HEK293 (cell line): ENCODE data around the gene OGFOD1.

Source experiments
- CTCF ChIA-PET: fragments of 350-600 bp; formaldehyde crosslinking; extraction: SDS; loops from one replicate; lab custom pipeline; 2021; ENCODE audit warnings: antibody characterized with exemption; lab: Yijun Ruan, JAX
- POLR2A ChIA-PET: fragments of 300-600 bp; formaldehyde crosslinking; extraction: SDS; loops from one replicate; lab custom pipeline; 2020; ENCODE audit warnings: antibody characterized with exemption, inconsistent platforms; lab: Yijun Ruan, JAX
- H3K27ac ChIP-seq: fragments of 200-500 bp; sonication (Bioruptor generic); 2 replicates; pipeline ENCODE4 v1.5.1; 2014; ENCODE audit warnings: low read depth, low read length, control low read depth, inconsistent platforms; ENCODE audit errors: extremely low read depth
- H3K36me3 ChIP-seq, 2 experiments: fragments of 200-500 bp in 1 of 2; sonication (Bioruptor generic) in 1 of 2; 1 replicate in 1 of 2; 2 replicates in 1 of 2; pipeline ENCODE4 v1.5.1; 2014 to 2017; ENCODE audit warnings: inconsistent platforms in 2 of 2, low read length in 2 of 2; ENCODE audit not compliant: control insufficient read depth in 2 of 2, insufficient read depth in 1 of 2
- H3K4me1 ChIP-seq: fragments of 200-500 bp; sonication (Bioruptor generic); 2 replicates; pipeline ENCODE4 v1.5.1; 2014; ENCODE audit warnings: mild to moderate bottlenecking, low read length, inconsistent platforms; ENCODE audit not compliant: control insufficient read depth, insufficient read depth
- H3K4me3 ChIP-seq: 2 replicates; pipeline ENCODE4 v1.5.1; 2011; ENCODE audit warnings: low read depth, mild to moderate bottlenecking, control low read depth, low read length, moderate library complexity
- H3K9me3 ChIP-seq: fragments of 200-500 bp; sonication (Bioruptor generic); 2 replicates; pipeline ENCODE4 v1.5.1; 2014; ENCODE audit warnings: low read depth, low read length, inconsistent platforms; ENCODE audit not compliant: control insufficient read depth, insufficient read depth
- KLF8 ChIP-seq: fragments of 450-650 bp; formaldehyde crosslinking; IDR thresholded peaks from 2 replicates; pipeline ENCODE4 v1.5.1; 2016; ENCODE audit warnings: missing biosample characterization, missing genetic modification characterization
- KLF9 ChIP-seq: fragments of 450-650 bp; formaldehyde crosslinking; IDR thresholded peaks from 2 replicates; pipeline ENCODE4 v1.5.1; 2016; ENCODE audit warnings: missing biosample characterization, missing genetic modification characterization, low read depth
- MEIS1 ChIP-seq: sonication (generic); formaldehyde crosslinking; IDR thresholded peaks from 2 replicates; pipeline ENCODE4 v1.8.1; 2022; ENCODE audit warnings: missing genetic modification reagents, mild to moderate bottlenecking, borderline replicate concordance
- TRIM28 ChIP-seq: IDR thresholded peaks from 2 replicates; pipeline ENCODE4 v1.6.1; 2011; ENCODE audit warnings: low read length, control low read depth, borderline replicate concordance
- ZBTB20 ChIP-seq: fragments of 450-650 bp; formaldehyde crosslinking; IDR thresholded peaks from 2 replicates; pipeline ENCODE4 v1.5.1; 2016; ENCODE audit warnings: missing biosample characterization, missing genetic modification characterization
- ZNF157 ChIP-seq: fragments of 450-650 bp; formaldehyde crosslinking; IDR thresholded peaks from 2 replicates; pipeline ENCODE4 v1.5.1; 2016; ENCODE audit warnings: missing biosample characterization, missing genetic modification characterization
- ZNF16 ChIP-seq: fragments of 450-650 bp; formaldehyde crosslinking; IDR thresholded peaks from 2 replicates; pipeline ENCODE4 v1.5.1; 2016; ENCODE audit warnings: low read depth, missing biosample characterization, missing genetic modification characterization
- ZNF248 ChIP-seq: fragments of 450-650 bp; formaldehyde crosslinking; IDR thresholded peaks from 2 replicates; pipeline ENCODE4 v1.5.1; 2017; ENCODE audit warnings: missing biosample characterization, missing genetic modification characterization
- ZNF311 ChIP-seq: fragments of 450-650 bp; formaldehyde crosslinking; IDR thresholded peaks from 2 replicates; pipeline ENCODE4 v1.5.1; 2017; ENCODE audit warnings: missing biosample characterization, missing genetic modification characterization, borderline replicate concordance
- ZNF341 ChIP-seq: fragments of 450-650 bp; formaldehyde crosslinking; IDR thresholded peaks from 2 replicates; pipeline ENCODE4; 2016; ENCODE audit warnings: low read depth, missing biosample characterization, missing genetic modification characterization
- ZNF510 ChIP-seq: fragments of 450-650 bp; formaldehyde crosslinking; IDR thresholded peaks from 2 replicates; pipeline ENCODE4 v1.5.1; 2018; ENCODE audit warnings: mild to moderate bottlenecking, missing genetic modification characterization, missing biosample characterization; ENCODE audit not compliant: insufficient replicate concordance
- ZNF549 ChIP-seq: fragments of 450-650 bp; IDR thresholded peaks from 2 replicates; pipeline ENCODE4 v1.5.1; 2018; ENCODE audit warnings: missing biosample characterization, missing genetic modification characterization, mild to moderate bottlenecking, inconsistent platforms, moderate library complexity
- ZNF610 ChIP-seq: fragments of 450-650 bp; formaldehyde crosslinking; IDR thresholded peaks from 2 replicates; pipeline ENCODE4 v1.5.1; 2016; ENCODE audit warnings: missing biosample characterization, missing genetic modification characterization, borderline replicate concordance
- TF ChIP-seq, protein P1 (sequence below): fragments of 450-650 bp; formaldehyde crosslinking; IDR thresholded peaks from 2 replicates; pipeline ENCODE4 v1.5.1; 2016; ENCODE audit warnings: missing biosample characterization, missing genetic modification characterization
- TF ChIP-seq, protein P2 (sequence below): fragments of 450-650 bp; formaldehyde crosslinking; IDR thresholded peaks from 2 replicates; pipeline ENCODE4; 2016; ENCODE audit warnings: missing biosample characterization, missing genetic modification characterization
- TF ChIP-seq, protein P3 (sequence below): fragments of 450-650 bp; formaldehyde crosslinking; IDR thresholded peaks from 2 replicates; pipeline ENCODE4 v1.5.1; 2016; ENCODE audit warnings: missing biosample characterization, missing genetic modification characterization
- TF ChIP-seq, protein P4 (sequence below): fragments of 450-650 bp; formaldehyde crosslinking; IDR thresholded peaks from 2 replicates; pipeline ENCODE4 v1.5.1; 2016; ENCODE audit warnings: missing biosample characterization, missing genetic modification characterization, borderline replicate concordance
- TF ChIP-seq, protein P5 (sequence below): fragments of 450-650 bp; formaldehyde crosslinking; IDR thresholded peaks from 2 replicates; pipeline ENCODE4 v1.5.1; 2016; ENCODE audit warnings: missing biosample characterization, missing genetic modification characterization

Gene OGFOD1

DNA sequence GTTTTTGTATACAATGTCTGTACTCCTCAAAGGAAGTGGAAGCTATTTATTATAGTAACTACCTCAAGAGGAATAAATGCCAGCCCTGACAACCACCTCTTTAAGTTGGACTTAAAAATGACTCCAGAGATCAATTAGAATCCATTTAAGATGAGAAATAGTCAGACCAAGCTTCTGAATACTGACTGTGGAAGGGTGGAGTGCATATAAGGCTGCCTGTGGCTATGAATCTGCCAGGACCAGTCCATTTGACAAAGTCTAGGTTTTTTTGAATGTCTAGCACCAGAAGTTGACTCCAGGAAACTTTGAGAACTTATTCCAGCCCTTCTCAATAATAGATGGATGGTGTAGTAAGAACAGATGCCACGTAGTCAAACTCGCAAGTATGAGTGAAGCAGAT lies 15.0 kb downstream of the OGFOD1 start (continued):
- TF ChIP-seq ZNF341 (tag by site-specific recombination) (no peak), ZNF510 (tag by site-specific recombination) (no peak), ZNF311 (tag by site-specific recombination) (no peak), ZNF248 (tag by site-specific recombination) (no peak)
- TF ChIP-seq, protein P1, sequence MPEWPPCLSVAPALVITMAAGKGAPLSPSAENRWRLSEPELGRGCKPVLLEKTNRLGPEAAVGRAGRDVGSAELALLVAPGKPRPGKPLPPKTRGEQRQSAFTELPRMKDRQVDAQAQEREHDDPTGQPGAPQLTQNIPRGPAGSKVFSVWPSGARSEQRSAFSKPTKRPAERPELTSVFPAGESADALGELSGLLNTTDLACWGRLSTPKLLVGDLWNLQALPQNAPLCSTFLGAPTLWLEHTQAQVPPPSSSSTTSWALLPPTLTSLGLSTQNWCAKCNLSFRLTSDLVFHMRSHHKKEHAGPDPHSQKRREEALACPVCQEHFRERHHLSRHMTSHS (tag by site-specific recombination) = no peak
- TF ChIP-seq, protein P2, sequence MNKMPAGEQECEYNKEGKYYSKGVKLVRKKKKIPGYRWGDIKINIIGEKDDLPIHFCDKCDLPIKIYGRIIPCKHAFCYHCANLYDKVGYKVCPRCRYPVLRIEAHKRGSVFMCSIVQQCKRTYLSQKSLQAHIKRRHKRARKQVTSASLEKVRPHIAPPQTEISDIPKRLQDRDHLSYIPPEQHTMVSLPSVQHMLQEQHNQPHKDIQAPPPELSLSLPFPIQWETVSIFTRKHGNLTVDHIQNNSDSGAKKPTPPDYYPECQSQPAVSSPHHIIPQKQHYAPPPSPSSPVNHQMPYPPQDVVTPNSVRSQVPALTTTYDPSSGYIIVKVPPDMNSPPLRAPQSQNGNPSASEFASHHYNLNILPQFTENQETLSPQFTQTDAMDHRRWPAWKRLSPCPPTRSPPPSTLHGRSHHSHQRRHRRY (tag by site-specific recombination) = no peak

DNA sequence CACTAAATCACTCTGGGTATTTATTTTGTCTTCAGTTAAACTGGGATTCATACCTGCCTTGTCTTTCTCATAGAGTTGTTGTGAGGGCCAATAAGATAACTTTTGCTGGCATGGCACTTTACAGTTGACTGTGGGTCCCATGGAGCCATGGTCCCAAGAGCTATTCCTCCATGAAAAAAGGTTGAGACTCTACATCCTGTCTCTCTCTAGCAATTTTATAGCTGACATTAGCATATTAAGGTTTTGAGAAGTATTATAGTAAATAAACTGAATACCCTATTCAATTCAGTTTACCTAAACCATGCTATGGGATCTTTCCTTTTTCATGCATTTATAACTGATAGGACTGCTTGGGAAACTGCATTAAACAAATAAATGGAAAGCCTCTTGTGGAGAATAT lies 17.4 kb downstream of the OGFOD1 start:
- Histone ChIP-seq H3K9me3 (no peaks in the 10 kb centered on the region), H3K4me3 (no peak overlapping the region)
- CTCF ChIA-PET = interaction anchor here (0.6 to 0.7 kb wide), 2 partner anchors 11 to 1868 kb away, joined by 3 to 4 read pairs; no protein-coding TSS in a partner anchor
- POLR2A ChIA-PET = no interaction called here
- TF ChIP-seq, protein P3, sequence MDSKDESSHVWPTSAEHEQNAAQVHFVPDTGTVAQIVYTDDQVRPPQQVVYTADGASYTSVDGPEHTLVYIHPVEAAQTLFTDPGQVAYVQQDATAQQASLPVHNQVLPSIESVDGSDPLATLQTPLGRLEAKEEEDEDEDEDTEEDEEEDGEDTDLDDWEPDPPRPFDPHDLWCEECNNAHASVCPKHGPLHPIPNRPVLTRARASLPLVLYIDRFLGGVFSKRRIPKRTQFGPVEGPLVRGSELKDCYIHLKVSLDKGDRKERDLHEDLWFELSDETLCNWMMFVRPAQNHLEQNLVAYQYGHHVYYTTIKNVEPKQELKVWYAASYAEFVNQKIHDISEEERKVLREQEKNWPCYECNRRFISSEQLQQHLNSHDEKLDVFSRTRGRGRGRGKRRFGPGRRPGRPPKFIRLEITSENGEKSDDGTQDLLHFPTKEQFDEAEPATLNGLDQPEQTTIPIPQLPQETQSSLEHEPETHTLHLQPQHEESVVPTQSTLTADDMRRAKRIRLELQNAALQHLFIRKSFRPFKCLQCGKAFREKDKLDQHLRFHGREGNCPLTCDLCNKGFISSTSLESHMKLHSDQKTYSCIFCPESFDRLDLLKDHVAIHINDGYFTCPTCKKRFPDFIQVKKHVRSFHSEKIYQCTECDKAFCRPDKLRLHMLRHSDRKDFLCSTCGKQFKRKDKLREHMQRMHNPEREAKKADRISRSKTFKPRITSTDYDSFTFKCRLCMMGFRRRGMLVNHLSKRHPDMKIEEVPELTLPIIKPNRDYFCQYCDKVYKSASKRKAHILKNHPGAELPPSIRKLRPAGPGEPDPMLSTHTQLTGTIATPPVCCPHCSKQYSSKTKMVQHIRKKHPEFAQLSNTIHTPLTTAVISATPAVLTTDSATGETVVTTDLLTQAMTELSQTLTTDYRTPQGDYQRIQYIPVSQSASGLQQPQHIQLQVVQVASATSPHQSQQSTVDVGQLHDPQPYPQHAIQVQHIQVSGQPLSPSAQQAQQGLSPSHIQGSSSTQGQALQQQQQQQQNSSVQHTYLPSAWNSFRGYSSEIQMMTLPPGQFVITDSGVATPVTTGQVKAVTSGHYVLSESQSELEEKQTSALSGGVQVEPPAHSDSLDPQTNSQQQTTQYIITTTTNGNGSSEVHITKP (tag by site-specific recombination) = no peak
- no peak for TF ChIP-seq KLF9 (tag by site-specific recombination)
- TF ChIP-seq, protein P4, sequence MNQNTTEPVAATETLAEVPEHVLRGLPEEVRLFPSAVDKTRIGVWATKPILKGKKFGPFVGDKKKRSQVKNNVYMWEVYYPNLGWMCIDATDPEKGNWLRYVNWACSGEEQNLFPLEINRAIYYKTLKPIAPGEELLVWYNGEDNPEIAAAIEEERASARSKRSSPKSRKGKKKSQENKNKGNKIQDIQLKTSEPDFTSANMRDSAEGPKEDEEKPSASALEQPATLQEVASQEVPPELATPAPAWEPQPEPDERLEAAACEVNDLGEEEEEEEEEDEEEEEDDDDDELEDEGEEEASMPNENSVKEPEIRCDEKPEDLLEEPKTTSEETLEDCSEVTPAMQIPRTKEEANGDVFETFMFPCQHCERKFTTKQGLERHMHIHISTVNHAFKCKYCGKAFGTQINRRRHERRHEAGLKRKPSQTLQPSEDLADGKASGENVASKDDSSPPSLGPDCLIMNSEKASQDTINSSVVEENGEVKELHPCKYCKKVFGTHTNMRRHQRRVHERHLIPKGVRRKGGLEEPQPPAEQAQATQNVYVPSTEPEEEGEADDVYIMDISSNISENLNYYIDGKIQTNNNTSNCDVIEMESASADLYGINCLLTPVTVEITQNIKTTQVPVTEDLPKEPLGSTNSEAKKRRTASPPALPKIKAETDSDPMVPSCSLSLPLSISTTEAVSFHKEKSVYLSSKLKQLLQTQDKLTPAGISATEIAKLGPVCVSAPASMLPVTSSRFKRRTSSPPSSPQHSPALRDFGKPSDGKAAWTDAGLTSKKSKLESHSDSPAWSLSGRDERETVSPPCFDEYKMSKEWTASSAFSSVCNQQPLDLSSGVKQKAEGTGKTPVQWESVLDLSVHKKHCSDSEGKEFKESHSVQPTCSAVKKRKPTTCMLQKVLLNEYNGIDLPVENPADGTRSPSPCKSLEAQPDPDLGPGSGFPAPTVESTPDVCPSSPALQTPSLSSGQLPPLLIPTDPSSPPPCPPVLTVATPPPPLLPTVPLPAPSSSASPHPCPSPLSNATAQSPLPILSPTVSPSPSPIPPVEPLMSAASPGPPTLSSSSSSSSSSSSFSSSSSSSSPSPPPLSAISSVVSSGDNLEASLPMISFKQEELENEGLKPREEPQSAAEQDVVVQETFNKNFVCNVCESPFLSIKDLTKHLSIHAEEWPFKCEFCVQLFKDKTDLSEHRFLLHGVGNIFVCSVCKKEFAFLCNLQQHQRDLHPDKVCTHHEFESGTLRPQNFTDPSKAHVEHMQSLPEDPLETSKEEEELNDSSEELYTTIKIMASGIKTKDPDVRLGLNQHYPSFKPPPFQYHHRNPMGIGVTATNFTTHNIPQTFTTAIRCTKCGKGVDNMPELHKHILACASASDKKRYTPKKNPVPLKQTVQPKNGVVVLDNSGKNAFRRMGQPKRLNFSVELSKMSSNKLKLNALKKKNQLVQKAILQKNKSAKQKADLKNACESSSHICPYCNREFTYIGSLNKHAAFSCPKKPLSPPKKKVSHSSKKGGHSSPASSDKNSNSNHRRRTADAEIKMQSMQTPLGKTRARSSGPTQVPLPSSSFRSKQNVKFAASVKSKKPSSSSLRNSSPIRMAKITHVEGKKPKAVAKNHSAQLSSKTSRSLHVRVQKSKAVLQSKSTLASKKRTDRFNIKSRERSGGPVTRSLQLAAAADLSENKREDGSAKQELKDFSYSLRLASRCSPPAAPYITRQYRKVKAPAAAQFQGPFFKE (tag by site-specific recombination) = no peak
- TF ChIP-seq, protein P5, sequence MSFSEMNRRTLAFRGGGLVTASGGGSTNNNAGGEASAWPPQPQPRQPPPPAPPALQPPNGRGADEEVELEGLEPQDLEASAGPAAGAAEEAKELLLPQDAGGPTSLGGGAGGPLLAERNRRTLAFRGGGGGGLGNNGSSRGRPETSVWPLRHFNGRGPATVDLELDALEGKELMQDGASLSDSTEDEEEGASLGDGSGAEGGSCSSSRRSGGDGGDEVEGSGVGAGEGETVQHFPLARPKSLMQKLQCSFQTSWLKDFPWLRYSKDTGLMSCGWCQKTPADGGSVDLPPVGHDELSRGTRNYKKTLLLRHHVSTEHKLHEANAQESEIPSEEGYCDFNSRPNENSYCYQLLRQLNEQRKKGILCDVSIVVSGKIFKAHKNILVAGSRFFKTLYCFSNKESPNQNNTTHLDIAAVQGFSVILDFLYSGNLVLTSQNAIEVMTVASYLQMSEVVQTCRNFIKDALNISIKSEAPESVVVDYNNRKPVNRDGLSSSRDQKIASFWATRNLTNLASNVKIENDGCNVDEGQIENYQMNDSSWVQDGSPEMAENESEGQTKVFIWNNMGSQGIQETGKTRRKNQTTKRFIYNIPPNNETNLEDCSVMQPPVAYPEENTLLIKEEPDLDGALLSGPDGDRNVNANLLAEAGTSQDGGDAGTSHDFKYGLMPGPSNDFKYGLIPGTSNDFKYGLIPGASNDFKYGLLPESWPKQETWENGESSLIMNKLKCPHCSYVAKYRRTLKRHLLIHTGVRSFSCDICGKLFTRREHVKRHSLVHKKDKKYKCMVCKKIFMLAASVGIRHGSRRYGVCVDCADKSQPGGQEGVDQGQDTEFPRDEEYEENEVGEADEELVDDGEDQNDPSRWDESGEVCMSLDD (tag by site-specific recombination) = no peak
- TF ChIP-seq ZBTB20 (tag by site-specific recombination) = no peak
- TF ChIP-seq ZNF157 (tag by site-specific recombination) = no peak
- TF ChIP-seq KLF8 (tag by site-specific recombination) = no peak
- TF ChIP-seq ZNF610 (tag by site-specific recombination) = no peak
- no peak for TF ChIP-seq MEIS1 (CRISPR knock-in tag)
- TF ChIP-seq TRIM28 = no peak
- no peak for TF ChIP-seq ZNF549 (tag by site-specific recombination)
- no peak for TF ChIP-seq ZNF16 (tag by site-specific recombination)
- TF ChIP-seq, all 188 proteins: peak for 0
- H3K36me3 ChIP-seq = peaks cover 66 to 94% of the 10 kb centered on the region in 2 experiments
- no peaks in the 10 kb centered on the region for H3K4me1 ChIP-seq
- no peak overlapping the region for H3K27ac ChIP-seq
